GM23248 (cell line): ENCODE data around the gene ARAP1. TPM values are rescaled to one million over a fixed set of nuclear protein-coding genes. Genes with fewer than 3 reads are reported as not detected.
A peak's percentile ranks its signal among the peaks of the same experiment; 100 is the strongest.

Experiments
- DNase-seq: peaks from one replicate; pipeline ENCODE4 v3.0.0-alpha.2; 2015
- H2AFZ ChIP-seq: fragments of 200-600 bp; sonication (generic); 2 replicates; pipeline ENCODE4 v1.6.1; 2016; ENCODE audit warnings: antibody characterized with exemption
- H3F3A ChIP-seq: fragments of 200-600 bp; sonication (generic); 2 replicates; pipeline ENCODE4 v1.6.1; 2016; ENCODE audit warnings: mild to moderate bottlenecking, antibody characterized with exemption, mixed run types; ENCODE audit not compliant: insufficient read depth
- H3K27ac ChIP-seq: fragments of 200-600 bp; sonication (generic); 2 replicates; pipeline ENCODE4 v1.5.1; 2016; ENCODE audit warnings: mild to moderate bottlenecking
- H3K27me3 ChIP-seq: fragments of 200-600 bp; sonication (generic); replicated peaks from 2 replicates; pipeline ENCODE4 v1.6.1; 2016; ENCODE audit warnings: mild to moderate bottlenecking; ENCODE audit not compliant: insufficient read depth
- H3K36me3 ChIP-seq: fragments of 200-600 bp; sonication (generic); 2 replicates; pipeline ENCODE4 v1.6.1; 2016; ENCODE audit warnings: low read depth, mild to moderate bottlenecking
- H3K4me1 ChIP-seq: fragments of 200-600 bp; sonication (generic); 2 replicates; pipeline ENCODE4 v1.6.1; 2016; ENCODE audit warnings: mild to moderate bottlenecking; ENCODE audit not compliant: insufficient read depth
- H3K4me2 ChIP-seq: fragments of 200-600 bp; sonication (generic); one replicate; pipeline ENCODE4 v1.6.1; 2016; ENCODE audit warnings: mild to moderate bottlenecking; ENCODE audit not compliant: unreplicated experiment
- H3K4me3 ChIP-seq: fragments of 200-600 bp; sonication (generic); 2 replicates; pipeline ENCODE4 v1.5.1; 2016; ENCODE audit warnings: mild to moderate bottlenecking
- H3K79me2 ChIP-seq: fragments of 200-600 bp; sonication (generic); 2 replicates; pipeline ENCODE4 v1.6.1; 2016; ENCODE audit warnings: mild to moderate bottlenecking; ENCODE audit not compliant: insufficient read depth
- H3K9ac ChIP-seq: fragments of 200-600 bp; sonication (generic); 2 replicates; pipeline ENCODE4 v1.6.1; 2016; ENCODE audit warnings: mild to moderate bottlenecking
- H3K9me2 ChIP-seq: fragments of 200-600 bp; sonication (generic); 2 replicates; pipeline ENCODE4 v1.6.1; 2016; ENCODE audit warnings: mixed run types, mild to moderate bottlenecking, moderate library complexity; ENCODE audit not compliant: insufficient read depth
- H3K9me3 ChIP-seq: fragments of 200-600 bp; sonication (generic); one replicate; pipeline ENCODE4 v1.6.1; 2017; ENCODE audit warnings: low read depth
- H4K20me1 ChIP-seq: fragments of 200-600 bp; sonication (generic); 2 replicates; pipeline ENCODE4 v1.6.0; 2016; ENCODE audit not compliant: insufficient read depth
- EZH2 ChIP-seq: fragments of 200-600 bp; sonication (generic); IDR thresholded peaks from 2 replicates; pipeline ENCODE4 v1.6.1; 2018; ENCODE audit warnings: antibody characterized with exemption, mild to moderate bottlenecking; ENCODE audit not compliant: insufficient read depth, poor library complexity, severe bottlenecking
- EZH2phosphoT487 ChIP-seq: fragments of 200-600 bp; sonication (generic); IDR thresholded peaks from 2 replicates; pipeline ENCODE4 v1.6.1; 2018; ENCODE audit warnings: antibody characterized with exemption, moderate library complexity, mild to moderate bottlenecking, low read depth; ENCODE audit not compliant: insufficient read depth
- WGBS, 2 experiments: methylation state at CpG; one replicate each; pipeline ENCODE4 v1.1.6; 2015 to 2017; ENCODE audit warnings: low lambda C conversion rate in 2 of 2, low coverage in 1 of 2; ENCODE audit errors: missing lambda C conversion rate in 2 of 2; 5-methylcytosine and 5-hydroxymethylcytosine counted together
- in situ Hi-C: fragments of 300-500 bp; cut with MboI; formaldehyde crosslinking; loops from 2 replicates; pipeline ENCODE4 v1.15.0; 2020
- polyA plus RNA-seq: library from polyadenylated mRNA; unstranded; fragments of >200 nt; fragmentation: Nextera tagmentation; extraction: Ambion mirVana; gene quantifications from 2 replicates; pipeline ENCODE4 v1.2.1, GENCODE V29; 2016
- total RNA-seq: library from RNA; depleted of rRNA; stranded (reverse); fragments of >200 nt; shearing (Covaris generic); gene quantifications from 2 replicates; pipeline ENCODE4 v1.2.3, GENCODE V29; 2014

ARAP1 gene
- total and polyA plus RNA-seq, 2 experiments from 2014 or later: 41.5 to 73.9 TPM

- Histone ChIP-seq H3K27me3 (no peaks in the 10 kb centered on the region), H3K4me3 (no peak overlapping the region), H3K9me3 (no peaks in the 10 kb centered on the region), H3K9ac (peak overlapping the region; percentile 87; the same call in 1 of the 2 replicates), H3K9me2 (no peaks in the 10 kb centered on the region), H3K4me1 (peaks cover 14% of the 10 kb centered on the region), H3K79me2 (peaks cover 98% of the 10 kb centered on the region), H3F3A (no peaks in the 10 kb centered on the region), H3K36me3 (no peaks in the 10 kb centered on the region), H3K4me2 (peak overlapping the region; percentile 91), H4K20me1 (0 out of 2 replicates have a peak, but pooled peaks cover 3% of the 10 kb centered on the region), H2AFZ (no peak overlapping the region), H3K27ac (no peak overlapping the region)
- DNase-seq: no peak
- WGBS, 2 experiments: 90 to 95% methylated on average over 4 of the region's 4 CpGs
- TF ChIP-seq EZH2phosphoT487: no peak
- TF ChIP-seq EZH2: no peak
- in situ Hi-C loops: loop anchor here (25.0 kb wide), 1 partner anchor 443 kb away; no protein-coding TSS in a partner anchor
Measured at GRCh38 chr11:72719551-72719950, 32.7 kb downstream of the ARAP1 start.

GRCh38 chr11:72719144-72719543 is 33.1 kb downstream of the ARAP1 start:
- Histone ChIP-seq H3K79me2 (peaks cover 97% of the 10 kb centered on the region), H3K36me3 (no peaks in the 10 kb centered on the region), H3K4me3 (no peak overlapping the region), H3K4me1 (peaks cover 14% of the 10 kb centered on the region), H3K27ac (no peak overlapping the region), H4K20me1 (0 out of 2 replicates have a peak, but pooled peaks cover 3% of the 10 kb centered on the region), H3K4me2 (peak overlapping the region; percentile 91), H3K9me3 (no peaks in the 10 kb centered on the region), H3K9me2 (no peaks in the 10 kb centered on the region), H3F3A (no peaks in the 10 kb centered on the region), H3K27me3 (no peaks in the 10 kb centered on the region), H3K9ac (peak overlapping the region; percentile 28; the same call in 1 of the 2 replicates), H2AFZ (no peak overlapping the region)
- 44 to 62% methylated on average over 2 of the region's 2 CpGs for WGBS, 2 experiments
- in situ Hi-C loops: loop anchor here (25.0 kb wide), 1 partner anchor 443 kb away; no protein-coding TSS in a partner anchor
- DNase-seq: peak; percentile 30
- TF ChIP-seq EZH2 (no peak), EZH2phosphoT487 (no peak)

- 75 to 82% methylated on average over 9 of the region's 9 CpGs for WGBS, 2 experiments
- Histone ChIP-seq H3K9ac (no peak overlapping the region), H3K4me2 (no peak overlapping the region), H3F3A (no peaks in the 10 kb centered on the region), H3K4me3 (no peak overlapping the region), H3K79me2 (peaks cover 97% of the 10 kb centered on the region), H4K20me1 (0 out of 2 replicates have a peak, but pooled peaks cover 3% of the 10 kb centered on the region), H3K27me3 (no peaks in the 10 kb centered on the region), H3K27ac (no peak overlapping the region), H2AFZ (no peak overlapping the region), H3K9me3 (no peaks in the 10 kb centered on the region), H3K36me3 (no peaks in the 10 kb centered on the region), H3K4me1 (peaks cover 14% of the 10 kb centered on the region), H3K9me2 (no peaks in the 10 kb centered on the region)
- TF ChIP-seq EZH2: no peak
- TF ChIP-seq EZH2phosphoT487: no peak
- in situ Hi-C loops: loop anchor here (25.0 kb wide), 1 partner anchor 444 kb away; no protein-coding TSS in a partner anchor
- DNase-seq: no peak
Measured at GRCh38 chr11:72718101-72718501, 34.1 kb downstream of the ARAP1 start.

- Histone ChIP-seq H2AFZ (no peak overlapping the region), H3K9me3 (no peaks in the 10 kb centered on the region), H3K79me2 (peaks cover 93% of the 10 kb centered on the region), H3F3A (no peaks in the 10 kb centered on the region), H3K27me3 (no peaks in the 10 kb centered on the region), H3K9ac (no peak overlapping the region), H3K36me3 (no peaks in the 10 kb centered on the region), H4K20me1 (0 out of 2 replicates have a peak, but pooled peaks cover 3% of the 10 kb centered on the region), H3K4me1 (peaks cover 10% of the 10 kb centered on the region; the same call in 1 of the 2 replicates), H3K9me2 (no peaks in the 10 kb centered on the region), H3K4me2 (no peak overlapping the region), H3K27ac (no peak overlapping the region), H3K4me3 (no peak overlapping the region)
- no peak for TF ChIP-seq EZH2phosphoT487
- 79 to 84% methylated on average over 12 to 14 of the region's 14 CpGs for WGBS, 2 experiments
- in situ Hi-C loops: loop anchor here (25.0 kb wide), 1 partner anchor 445 kb away; no protein-coding TSS in a partner anchor
- DNase-seq: no peak
Measured at GRCh38 chr11:72716788-72717435, 35.3 kb downstream of the ARAP1 start.
